Measurements from ENCODE around the gene OPA3. TPM values are rescaled to one million over a fixed set of nuclear protein-coding genes. Genes with fewer than 3 reads are reported as not detected.

Gene OPA3
- total RNA-seq, 1 donor from 2014 or later = 6.6 TPM

GRCh38 chr19:45492627-45493470 is 91.8 kb downstream of the OPA3 start:
- H3K4me3 ChIP-seq = peak overlapping the region; percentile 54 to 62
- H3K4me1 ChIP-seq = peaks cover 33% of the 10 kb centered on the region
- no peak for DNase-seq (ENCODE audit: extremely low spot score in 2 of 2)
- no peaks in the 10 kb centered on the region for H3K36me3 ChIP-seq
- H3K27me3 ChIP-seq = no peaks in the 10 kb centered on the region
- peak overlapping the region; percentile 66 for H3K27ac ChIP-seq
- intact Hi-C loops (cut with DNase I) = no loop called here
- H3K9me3 ChIP-seq = no peaks in the 10 kb centered on the region
- TF ChIP-seq CTCF (IDR thresholded peaks at IDR 0.05) = no peak
- peak in 1 of 2 donors; percentile 8 for TF ChIP-seq POLR2AphosphoS5 (IDR thresholded peaks at IDR 0.05; ENCODE audit: insufficient read depth in 1 of 2, low read depth in 1 of 2)
- TF ChIP-seq POLR2A (IDR thresholded peaks at IDR 0.05) = no peak

DNA sequence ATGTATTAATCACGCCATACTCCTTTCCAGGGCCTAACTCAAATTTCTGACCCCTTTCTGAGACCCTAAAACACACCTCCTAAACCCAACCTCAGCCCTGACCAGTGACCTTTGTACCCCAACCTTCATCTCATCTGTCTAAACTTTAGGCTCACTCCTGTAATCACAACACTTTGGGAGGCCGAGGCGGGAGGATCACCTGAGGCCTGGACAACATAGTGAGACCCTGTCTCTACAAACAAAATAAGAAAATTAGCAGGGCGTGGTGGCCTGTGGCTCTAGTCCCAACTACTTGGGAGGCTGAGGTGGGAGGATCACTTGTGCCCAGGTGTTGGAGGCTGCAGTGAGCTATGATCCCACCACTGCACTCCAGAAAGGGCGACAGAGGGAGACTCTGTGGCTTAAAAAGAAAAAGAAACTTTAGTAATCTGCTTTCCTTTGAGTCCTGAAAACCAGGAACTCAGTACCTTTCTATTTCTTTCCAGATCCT is 92.4 kb downstream of the OPA3 start:
- TF ChIP-seq CTCF (IDR thresholded peaks at IDR 0.05) (no peak), POLR2A (IDR thresholded peaks at IDR 0.05) (no peak), POLR2AphosphoS5 (IDR thresholded peaks at IDR 0.05; ENCODE audit: insufficient read depth in 1 of 2, low read depth in 1 of 2) (no peak)
- DNase-seq (ENCODE audit: extremely low spot score in 2 of 2) = no peak
- Histone ChIP-seq H3K9me3 (no peaks in the 10 kb centered on the region), H3K27me3 (no peaks in the 10 kb centered on the region), H3K27ac (peak overlapping the region; percentile 66), H3K4me1 (peaks cover 26% of the 10 kb centered on the region), H3K36me3 (no peaks in the 10 kb centered on the region), H3K4me3 (peak overlapping the region; percentile 54 to 62)
- intact Hi-C loops (cut with DNase I) = no loop called here

GRCh38 chr19:45489216-45489855 is 95.3 kb downstream of the OPA3 start:
- no peaks in the 10 kb centered on the region for H3K9me3 ChIP-seq

DNA sequence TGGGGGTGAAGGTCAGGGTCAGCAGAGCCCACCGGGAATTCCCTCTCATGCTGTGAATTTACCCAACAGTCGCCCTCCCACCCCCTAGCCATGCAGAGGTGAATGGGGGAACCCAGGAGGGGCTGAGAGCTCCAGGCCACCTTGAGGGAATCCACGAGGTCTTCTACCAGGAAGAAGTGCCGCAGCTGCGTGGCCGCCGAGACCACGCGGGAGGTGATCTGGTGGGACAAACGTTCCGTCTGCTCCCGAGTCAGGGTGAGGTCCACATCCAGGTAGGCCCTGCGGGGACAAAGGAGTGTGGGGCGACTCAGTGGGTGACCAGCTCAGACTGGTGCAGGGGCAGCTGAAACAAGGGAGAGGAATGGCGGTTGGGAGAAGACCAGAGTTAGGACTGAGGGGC is 95.9 kb downstream of the OPA3 start:
- TF ChIP-seq POLR2A (IDR thresholded peaks at IDR 0.05) (no peak), POLR2AphosphoS5 (IDR thresholded peaks at IDR 0.05; ENCODE audit: insufficient read depth in 1 of 2, low read depth in 1 of 2) (no peak), CTCF (IDR thresholded peaks at IDR 0.05) (no peak)
- Histone ChIP-seq H3K4me1 (peaks cover 18% of the 10 kb centered on the region), H3K36me3 (no peaks in the 10 kb centered on the region), H3K27ac (no peak overlapping the region), H3K9me3 (no peaks in the 10 kb centered on the region), H3K27me3 (no peaks in the 10 kb centered on the region), H3K4me3 (no peak overlapping the region)
- intact Hi-C loops (cut with DNase I) = no loop called here
- no peak for DNase-seq (ENCODE audit: extremely low spot score in 2 of 2)

More at GRCh38 chr19:45489216-45489855, 95.3 kb downstream of the OPA3 start:
- intact Hi-C loops (cut with DNase I) = no loop called here
- no peak for DNase-seq (ENCODE audit: extremely low spot score in 2 of 2)
- TF ChIP-seq POLR2AphosphoS5 (IDR thresholded peaks at IDR 0.05; ENCODE audit: insufficient read depth in 1 of 2, low read depth in 1 of 2) (no peak), POLR2A (IDR thresholded peaks at IDR 0.05) (no peak), CTCF (IDR thresholded peaks at IDR 0.05) (no peak)
- Histone ChIP-seq H3K27me3 (no peaks in the 10 kb centered on the region), H3K4me1 (peaks cover 18% of the 10 kb centered on the region), H3K4me3 (no peak overlapping the region), H3K27ac (no peak overlapping the region), H3K36me3 (no peaks in the 10 kb centered on the region)
